Osteocyte (in vitro differentiated cells): ENCODE results near the gene MLST8. TPM values are rescaled to one million over a fixed set of nuclear protein-coding genes. Genes with fewer than 3 reads are reported as not detected.
A peak's percentile ranks its signal among the peaks of the same experiment; 100 is the strongest.

Experiments
- DNase-seq: peaks from one replicate; pipeline ENCODE4 v3.0.0; 2021; ENCODE audit warnings: mixed read lengths; ENCODE audit not compliant: unreplicated experiment; ENCODE audit errors: extremely low spot score
- H3K27ac Mint-ChIP-seq: one replicate; pipeline ENCODE4 v1.8.0; 2021; ENCODE audit warnings: mild to moderate bottlenecking, mixed read lengths; ENCODE audit not compliant: unreplicated experiment
- H3K27me3 Mint-ChIP-seq: one replicate; pipeline ENCODE4 v1.8.0; 2021; ENCODE audit warnings: mixed read lengths; ENCODE audit not compliant: unreplicated experiment
- H3K36me3 Mint-ChIP-seq: one replicate; pipeline ENCODE4 v1.8.0; 2021; ENCODE audit warnings: mixed read lengths; ENCODE audit not compliant: unreplicated experiment
- H3K4me1 Mint-ChIP-seq: one replicate; pipeline ENCODE4 v1.8.0; 2021; ENCODE audit warnings: mixed read lengths; ENCODE audit not compliant: unreplicated experiment
- H3K4me3 Mint-ChIP-seq: one replicate; pipeline ENCODE4 v1.8.0; 2021; ENCODE audit warnings: mild to moderate bottlenecking, moderate library complexity, mixed read lengths; ENCODE audit not compliant: unreplicated experiment
- H3K9me3 Mint-ChIP-seq: one replicate; pipeline ENCODE4 v1.8.0; 2021; ENCODE audit warnings: mixed read lengths; ENCODE audit not compliant: unreplicated experiment
- CTCF ChIP-seq: fragments of 200-600 bp; sonication (generic); IDR thresholded peaks from 2 replicates; pipeline ENCODE4 v1.5.0; 2021; ENCODE audit warnings: antibody characterized with exemption, mild to moderate bottlenecking, moderate library complexity
- total RNA-seq: library from RNA; stranded (reverse); gene quantifications from 2 replicates; pipeline ENCODE4 v1.2.1, GENCODE V29; 2021

The MLST8 gene
- total RNA-seq, 1 donor from 2014 or later, result 60.2 TPM

GRCh38 chr16:2208308-2208707 lies 3.1 kb downstream of the MLST8 start:
- Mint-ChIP-seq H3K27me3 (no peaks in the 10 kb centered on the region), H3K4me1 (peaks cover 36% of the 10 kb centered on the region), H3K36me3 (peaks cover 9% of the 10 kb centered on the region), H3K4me3 (no peak overlapping the region), H3K27ac (no peak overlapping the region), H3K9me3 (no peaks in the 10 kb centered on the region)
- no peak for TF ChIP-seq CTCF
- peak; percentile 83 for DNase-seq

- H3K27me3 Mint-ChIP-seq, result no peaks in the 10 kb centered on the region
- peaks cover 39% of the 10 kb centered on the region for H3K4me1 Mint-ChIP-seq
- H3K4me3 Mint-ChIP-seq, result no peak overlapping the region
- peak; percentile 82 for DNase-seq
- no peak for TF ChIP-seq CTCF
- peaks cover 9% of the 10 kb centered on the region for H3K36me3 Mint-ChIP-seq
- H3K9me3 Mint-ChIP-seq, result no peaks in the 10 kb centered on the region
- no peak overlapping the region for H3K27ac Mint-ChIP-seq
These were observed 3.5 kb downstream of the MLST8 start for GRCh38 chr16:2208772-2209171.

- Mint-ChIP-seq H3K4me3 (no peak overlapping the region), H3K27ac (no peak overlapping the region), H3K9me3 (no peaks in the 10 kb centered on the region), H3K36me3 (peaks cover 9% of the 10 kb centered on the region), H3K4me1 (peaks cover 38% of the 10 kb centered on the region), H3K27me3 (no peaks in the 10 kb centered on the region)
- peak; percentile 83 for DNase-seq
- no peak for TF ChIP-seq CTCF
These were observed 4.2 kb downstream of the MLST8 start for GRCh38 chr16:2209258-2210008.

GRCh38 chr16:2210009-2210332 lies 4.7 kb downstream of the MLST8 start:
- no peaks in the 10 kb centered on the region for H3K9me3 Mint-ChIP-seq
- H3K4me1 Mint-ChIP-seq, result peaks cover 34% of the 10 kb centered on the region
- no peaks in the 10 kb centered on the region for H3K27me3 Mint-ChIP-seq
- no peak for DNase-seq
- no peak overlapping the region for H3K4me3 Mint-ChIP-seq
- TF ChIP-seq CTCF, result no peak
- no peak overlapping the region for H3K27ac Mint-ChIP-seq
- H3K36me3 Mint-ChIP-seq, result peaks cover 9% of the 10 kb centered on the region

GRCh38 chr16:2210386-2211365 lies 5.4 kb downstream of the MLST8 start, which contains the start of gene BRICD5:
TSS of gene BRICD5 (minus strand) at chr16:2210863. CDS start at chr16:2210833, 30 bp downstream.
- Mint-ChIP-seq H3K9me3 (no peaks in the 10 kb centered on the region), H3K4me1 (peaks cover 34% of the 10 kb centered on the region), H3K36me3 (peaks cover 9% of the 10 kb centered on the region), H3K27me3 (no peaks in the 10 kb centered on the region), H3K4me3 (no peak within 1 kb of the TSS), H3K27ac (no peak within 1 kb of the TSS)
- no peak for DNase-seq
- no peak for TF ChIP-seq CTCF
